GM12874 (cell line): ENCODE measurements around the gene ZDHHC6.

Experiments used
- TF ChIP-seq, protein P1 (sequence below): IDR thresholded peaks from 2 replicates; pipeline ENCODE4 v1.5.1; 2011; ENCODE audit warnings: low read depth, mild to moderate bottlenecking, control low read depth, low read length, moderate library complexity; ENCODE audit not compliant: insufficient read depth

ZDHHC6 gene

DNA sequence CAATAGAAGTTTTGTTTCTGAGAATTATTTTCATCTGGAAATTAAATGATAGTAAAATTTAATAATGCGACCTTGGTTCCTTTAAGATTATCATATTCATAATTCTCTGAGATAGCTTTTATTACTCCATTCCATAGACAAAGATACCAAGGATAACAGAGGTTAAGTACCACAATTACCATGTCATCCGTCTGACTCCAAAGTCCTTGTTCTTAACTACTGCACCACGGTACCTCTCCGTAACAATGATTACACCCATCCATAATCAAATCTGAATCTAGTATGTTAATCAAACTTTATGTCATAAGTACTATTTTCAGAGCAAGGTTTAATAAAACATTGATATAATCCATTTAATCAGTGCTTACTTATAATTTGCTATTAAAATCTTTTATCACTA, 8.4 kb downstream of the ZDHHC6 start:
- TF ChIP-seq, protein P1, sequence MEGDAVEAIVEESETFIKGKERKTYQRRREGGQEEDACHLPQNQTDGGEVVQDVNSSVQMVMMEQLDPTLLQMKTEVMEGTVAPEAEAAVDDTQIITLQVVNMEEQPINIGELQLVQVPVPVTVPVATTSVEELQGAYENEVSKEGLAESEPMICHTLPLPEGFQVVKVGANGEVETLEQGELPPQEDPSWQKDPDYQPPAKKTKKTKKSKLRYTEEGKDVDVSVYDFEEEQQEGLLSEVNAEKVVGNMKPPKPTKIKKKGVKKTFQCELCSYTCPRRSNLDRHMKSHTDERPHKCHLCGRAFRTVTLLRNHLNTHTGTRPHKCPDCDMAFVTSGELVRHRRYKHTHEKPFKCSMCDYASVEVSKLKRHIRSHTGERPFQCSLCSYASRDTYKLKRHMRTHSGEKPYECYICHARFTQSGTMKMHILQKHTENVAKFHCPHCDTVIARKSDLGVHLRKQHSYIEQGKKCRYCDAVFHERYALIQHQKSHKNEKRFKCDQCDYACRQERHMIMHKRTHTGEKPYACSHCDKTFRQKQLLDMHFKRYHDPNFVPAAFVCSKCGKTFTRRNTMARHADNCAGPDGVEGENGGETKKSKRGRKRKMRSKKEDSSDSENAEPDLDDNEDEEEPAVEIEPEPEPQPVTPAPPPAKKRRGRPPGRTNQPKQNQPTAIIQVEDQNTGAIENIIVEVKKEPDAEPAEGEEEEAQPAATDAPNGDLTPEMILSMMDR: no peak

DNA sequence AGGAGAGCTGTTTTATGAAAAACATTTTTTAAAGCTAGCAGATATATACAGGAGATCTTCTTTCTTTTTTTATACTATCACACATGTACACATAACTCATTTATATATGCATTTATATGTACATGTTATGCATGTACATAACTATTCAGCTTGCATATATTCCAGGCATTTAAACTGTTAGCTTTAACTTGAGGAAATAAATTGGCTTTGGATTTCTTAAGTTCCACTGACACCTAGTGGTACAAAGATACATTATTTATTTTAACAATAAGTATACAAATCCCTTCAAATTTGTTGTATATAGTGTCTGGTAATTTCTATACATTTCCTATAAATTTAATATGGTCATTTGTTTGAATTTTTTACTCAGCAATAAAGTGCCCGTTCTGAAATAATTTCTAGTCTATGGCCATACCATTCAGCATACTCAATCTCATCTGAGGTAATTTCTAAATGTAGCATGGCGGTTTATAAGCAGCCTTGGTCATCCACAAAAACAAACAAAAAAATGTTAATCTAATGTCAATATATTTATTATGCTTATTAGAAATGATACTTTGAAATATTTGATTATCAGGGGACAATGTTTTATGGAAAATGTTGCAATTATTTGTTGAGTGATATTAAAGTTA, 11.6 kb downstream of the ZDHHC6 start:
- TF ChIP-seq, protein P1: no peak

DNA sequence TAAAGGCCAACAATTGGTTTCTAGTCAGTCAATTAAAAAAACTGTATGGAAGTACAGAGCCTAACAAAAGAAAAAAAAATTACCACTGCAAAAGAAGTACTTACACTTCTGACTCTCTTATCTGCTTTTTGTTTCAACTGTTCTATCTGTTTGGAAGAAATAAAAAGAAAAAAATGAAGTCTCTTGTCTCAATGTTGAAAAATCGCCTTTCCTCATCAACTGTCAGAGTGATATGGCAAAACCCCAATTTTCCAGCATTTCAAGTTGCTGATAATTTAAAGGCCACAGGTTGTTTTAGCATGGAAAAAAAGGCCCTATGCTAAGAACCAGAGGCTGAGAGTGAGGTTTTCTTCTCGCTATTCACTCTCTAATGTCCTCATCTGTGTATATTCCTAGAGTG, 13.6 kb downstream of the ZDHHC6 start:
- TF ChIP-seq, protein P1: no peak

DNA sequence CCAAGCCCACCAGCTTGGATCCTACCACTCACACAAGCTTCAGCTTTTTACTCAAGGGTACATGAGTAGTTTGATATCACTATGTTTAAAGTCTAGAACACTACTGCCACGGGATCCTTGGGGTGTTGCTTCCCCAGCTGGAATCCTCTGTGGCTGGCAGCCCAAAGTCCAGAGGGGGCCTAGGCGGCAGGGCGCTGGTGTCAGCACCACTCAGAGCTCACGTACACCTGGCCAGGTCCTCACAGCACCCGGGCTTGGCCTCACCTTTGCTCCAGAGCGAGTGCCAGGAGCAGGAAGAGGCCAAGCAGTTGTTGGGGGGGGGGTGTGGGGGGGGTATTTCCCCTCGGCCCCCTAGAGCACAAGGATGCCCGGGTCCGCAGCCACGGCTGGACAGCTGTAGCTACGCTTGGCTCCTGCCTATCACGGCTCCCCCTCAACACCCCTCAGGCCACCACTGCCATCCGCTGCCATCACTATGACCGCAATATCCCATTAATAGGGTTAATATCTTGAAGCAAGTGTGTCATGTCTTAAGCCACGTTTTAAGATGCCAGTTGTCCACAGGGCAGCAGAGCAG, 17.0 kb downstream of the ZDHHC6 start:
- TF ChIP-seq, protein P1: no peak

DNA sequence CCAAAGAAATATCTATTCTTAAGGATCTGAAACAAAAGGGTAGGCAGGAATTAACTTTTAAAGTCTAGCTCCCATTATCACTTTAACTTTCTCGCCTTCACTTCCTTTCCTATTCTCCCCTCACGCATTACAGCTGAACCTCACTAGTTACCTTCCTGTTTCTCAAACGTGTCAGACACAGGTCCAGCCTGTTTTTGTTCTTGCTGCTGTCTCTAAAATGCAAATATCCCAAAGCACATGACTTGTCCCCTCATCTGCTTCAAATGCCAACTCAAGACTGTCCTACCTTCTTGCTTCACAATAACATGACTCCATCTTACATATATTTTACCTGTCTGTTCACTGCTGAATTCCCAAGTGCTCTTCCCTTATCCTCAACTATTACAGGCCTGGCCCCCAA, 17.6 kb downstream of the ZDHHC6 start:
- TF ChIP-seq, protein P1: no peak

DNA sequence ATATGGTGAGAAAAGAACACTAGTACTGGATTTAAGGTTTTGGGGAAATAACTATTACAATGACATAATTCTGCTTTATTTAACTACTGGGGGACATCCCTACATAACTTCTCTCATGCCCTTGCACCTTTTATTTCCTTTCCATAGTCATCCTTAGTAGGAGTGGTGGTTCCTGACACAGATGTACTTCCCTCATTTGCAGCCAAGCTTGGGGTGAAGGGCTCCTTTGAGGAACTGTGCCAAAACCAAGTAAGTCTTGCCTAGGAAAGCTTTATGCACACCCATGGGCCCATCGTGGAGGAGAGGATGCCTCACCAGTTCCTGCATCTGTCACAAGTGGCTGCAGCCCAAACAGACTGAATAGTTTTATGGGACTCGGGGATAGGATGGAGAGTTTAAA, 20.6 kb downstream of the ZDHHC6 start:
- TF ChIP-seq, protein P1: no peak

DNA sequence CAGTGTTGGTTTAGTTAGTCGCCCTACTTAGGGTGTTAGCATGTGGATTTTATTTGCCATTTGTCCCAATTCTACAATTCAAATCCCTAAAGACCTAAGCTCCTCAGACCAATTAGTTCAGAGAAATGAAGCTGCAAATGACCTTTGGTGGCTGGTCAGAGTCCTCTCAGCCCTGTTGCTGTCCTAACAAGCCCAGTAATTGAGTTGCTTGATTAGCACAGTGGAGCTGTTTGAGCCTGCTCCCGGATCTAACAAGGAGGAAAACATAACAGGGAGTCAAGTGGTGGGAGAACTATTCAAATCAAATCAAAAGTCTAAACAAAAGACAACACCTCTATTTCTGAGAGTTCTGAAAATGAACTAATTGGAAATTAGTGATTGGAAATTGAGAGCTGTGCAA, 22.1 kb downstream of the ZDHHC6 start:
- TF ChIP-seq, protein P1: no peak
